ENCODE results near the gene IL10RB.
A peak's percentile ranks its signal among the peaks of the same experiment; 100 is the strongest.
"Not testable (repeated sequence)": the region's sequence is repeated elsewhere in the genome, so short reads cannot be mapped to it uniquely, and the experiment has no call there.

The IL10RB gene

DNA sequence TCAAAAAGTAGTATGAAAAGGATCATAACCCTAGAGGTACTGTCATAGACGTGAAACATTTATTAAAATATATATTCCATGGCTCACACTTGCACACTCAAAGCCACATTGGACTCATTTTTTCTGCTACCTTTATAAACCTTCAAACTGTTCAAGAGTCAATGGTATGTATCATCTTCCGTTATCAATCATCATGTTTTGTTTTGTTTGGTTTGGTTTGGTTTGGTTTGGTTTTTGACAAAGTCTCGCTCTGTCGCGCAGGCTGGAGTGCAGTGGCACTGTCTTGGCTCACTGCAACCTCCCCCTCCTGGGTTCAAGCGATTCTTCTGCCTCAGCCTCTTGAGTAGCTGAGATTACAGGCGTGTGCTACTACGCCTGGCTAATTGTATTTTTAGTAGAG is 34.6 kb upstream of the IL10RB start:
- peak; percentile 60 for TF ChIP-seq PAX5 (IDR thresholded peaks at IDR 0.05; ENCODE audit: insufficient read depth, low read length, severe bottlenecking)
- TF ChIP-seq POU2F2 (IDR thresholded peaks at IDR 0.05; ENCODE audit: low read depth, low read length), result no peak
- FAIRE-seq (peak; percentile 88), DNase-seq (ENCODE audit: insufficient read length, low spot score) (no peak)

DNA sequence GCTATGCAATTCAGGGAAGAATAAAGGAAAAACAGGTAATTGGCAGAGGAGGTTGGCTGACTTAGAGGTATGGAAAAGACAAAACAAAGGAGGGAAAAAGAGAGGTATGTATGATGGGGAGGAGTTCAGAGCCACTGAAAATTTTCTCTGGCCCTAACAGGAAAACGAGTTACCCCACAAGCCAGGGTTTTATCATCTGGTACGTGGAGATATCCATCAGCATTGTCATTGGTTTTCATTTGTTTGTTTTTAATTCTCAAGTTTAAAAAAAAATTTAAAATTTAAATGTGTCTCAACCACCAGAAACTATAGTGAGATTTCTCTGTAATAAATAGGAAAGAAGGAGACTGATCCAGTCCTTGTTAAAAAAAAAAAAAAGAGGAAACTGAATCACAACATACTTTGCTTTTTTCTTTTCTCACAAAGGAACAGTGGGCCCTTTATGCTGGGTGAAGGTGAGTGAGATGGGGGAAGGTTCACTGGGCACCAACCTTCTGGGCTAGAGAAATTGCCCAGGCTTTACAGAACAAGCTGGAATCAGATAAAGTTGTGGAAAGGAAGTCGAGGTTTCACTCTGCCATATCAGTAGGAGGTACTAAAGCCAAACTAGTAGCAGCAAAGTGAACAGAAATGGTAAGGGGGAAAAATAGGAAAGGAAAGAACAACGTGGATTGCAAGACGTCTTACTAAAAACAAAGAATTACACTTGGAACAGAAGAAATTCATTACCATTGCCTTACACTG is 33.7 kb upstream of the IL10RB start:
- no peak for FAIRE-seq
- DNase-seq (ENCODE audit: insufficient read length, low spot score), result no peak
- TF ChIP-seq SPI1 (IDR thresholded peaks at IDR 0.05; ENCODE audit: low read depth, low read length) (no peak), POU2F2 (IDR thresholded peaks at IDR 0.05; ENCODE audit: low read depth, low read length) (no peak), POLR2AphosphoS5 (IDR thresholded peaks at IDR 0.05; ENCODE audit: low read depth, low read length) (no peak), TAF1 (IDR thresholded peaks at IDR 0.05; ENCODE audit: low read depth, low read length) (no peak), POLR2A (IDR thresholded peaks at IDR 0.05; ENCODE audit: low read depth, low read length) (no peak), PAX5 (IDR thresholded peaks at IDR 0.05; ENCODE audit: insufficient read depth, low read length, severe bottlenecking) (no peak)

DNA sequence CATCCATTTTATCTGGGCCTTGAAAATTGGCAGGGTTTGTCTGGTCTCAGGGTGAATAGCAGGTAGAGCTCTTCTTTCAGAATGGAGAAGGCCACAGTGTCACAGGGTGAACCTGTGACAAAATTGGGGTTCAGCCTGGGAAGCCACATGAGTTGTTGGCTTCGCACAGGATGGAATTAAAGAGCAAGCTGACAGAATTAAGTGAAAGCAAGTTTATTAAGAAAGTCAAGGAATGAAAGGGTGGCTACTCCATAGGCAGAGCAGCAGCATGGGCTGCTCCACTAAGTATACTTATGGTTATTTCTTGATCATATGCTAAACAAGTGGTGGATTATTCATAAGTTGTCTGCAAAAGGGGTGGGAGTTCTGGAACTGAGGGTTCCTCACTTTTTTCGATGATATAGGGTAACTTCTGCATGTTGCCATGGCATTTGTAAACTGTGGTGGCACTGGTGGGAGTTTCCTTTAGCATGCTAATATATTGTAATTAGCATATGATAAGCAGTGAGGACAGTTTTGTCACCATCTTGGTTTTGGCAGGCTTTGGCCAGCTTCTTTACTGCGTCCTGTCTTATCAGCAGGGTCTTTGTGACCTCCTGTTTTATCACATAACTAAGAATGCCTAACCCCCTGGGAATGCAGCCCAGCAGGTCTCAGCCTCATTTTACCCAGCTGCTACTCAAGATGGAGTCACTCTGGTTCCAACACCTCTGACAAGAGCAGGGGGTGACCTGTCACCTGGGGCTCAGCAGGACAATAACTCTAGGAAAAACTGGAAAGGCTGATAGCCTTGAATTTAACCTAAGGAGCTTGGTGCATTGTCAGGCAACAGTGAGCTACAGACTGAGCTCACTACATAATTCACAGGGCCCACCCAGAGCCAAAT is 31.3 kb upstream of the IL10RB start:
- no peak for DNase-seq (ENCODE audit: insufficient read length, low spot score)
- no peak for FAIRE-seq
- TF ChIP-seq TAF1 (IDR thresholded peaks at IDR 0.05; ENCODE audit: low read depth, low read length) (no peak), POLR2A (IDR thresholded peaks at IDR 0.05; ENCODE audit: low read depth, low read length) (peak; percentile 35; the same call in 1 of the 2 replicates), POLR2AphosphoS5 (IDR thresholded peaks at IDR 0.05; ENCODE audit: low read depth, low read length) (peak; percentile 64; the same call in 1 of the 2 replicates), POU2F2 (IDR thresholded peaks at IDR 0.05; ENCODE audit: low read depth, low read length) (no peak), PAX5 (IDR thresholded peaks at IDR 0.05; ENCODE audit: insufficient read depth, low read length, severe bottlenecking) (no peak), SPI1 (IDR thresholded peaks at IDR 0.05; ENCODE audit: low read depth, low read length) (no peak)

DNA sequence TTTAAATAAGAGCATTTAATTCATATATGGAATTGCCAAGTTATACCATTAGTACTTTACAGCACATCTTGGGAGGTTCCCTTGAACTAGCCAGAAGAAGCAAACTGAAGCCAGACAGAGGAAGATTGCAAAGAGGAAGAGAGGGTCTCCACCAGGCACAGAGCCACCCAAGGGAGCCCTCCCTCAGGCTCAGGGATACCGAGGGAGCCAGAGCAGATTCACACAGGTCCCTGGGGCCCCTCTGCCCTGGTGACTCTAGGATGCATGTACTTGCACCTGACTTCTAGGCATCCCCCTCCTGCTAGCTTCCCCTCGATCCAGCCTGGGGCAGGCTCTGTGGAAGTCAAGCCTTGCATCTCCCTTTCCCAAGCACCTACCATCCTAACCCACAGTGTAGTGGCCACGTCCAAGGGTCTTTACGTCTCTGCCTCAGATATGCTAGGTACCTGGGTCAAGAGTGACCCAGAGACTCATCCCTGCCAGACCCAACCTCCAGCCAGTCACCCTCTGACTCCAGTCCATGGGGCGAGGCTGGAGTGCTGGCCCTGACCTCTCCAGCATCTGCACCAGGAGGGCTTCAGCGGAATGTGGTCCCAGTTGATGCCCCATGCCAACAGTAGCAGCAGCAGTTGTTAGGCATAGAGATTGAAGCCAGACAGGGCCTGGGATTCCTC is 30.0 kb upstream of the IL10RB start:
- FAIRE-seq (no peak), DNase-seq (ENCODE audit: insufficient read length, low spot score) (no peak)
- TF ChIP-seq POLR2A (IDR thresholded peaks at IDR 0.05; ENCODE audit: low read depth, low read length) (no peak), POLR2AphosphoS5 (IDR thresholded peaks at IDR 0.05; ENCODE audit: low read depth, low read length) (peak; percentile 55; the same call in 1 of the 2 replicates)

DNA sequence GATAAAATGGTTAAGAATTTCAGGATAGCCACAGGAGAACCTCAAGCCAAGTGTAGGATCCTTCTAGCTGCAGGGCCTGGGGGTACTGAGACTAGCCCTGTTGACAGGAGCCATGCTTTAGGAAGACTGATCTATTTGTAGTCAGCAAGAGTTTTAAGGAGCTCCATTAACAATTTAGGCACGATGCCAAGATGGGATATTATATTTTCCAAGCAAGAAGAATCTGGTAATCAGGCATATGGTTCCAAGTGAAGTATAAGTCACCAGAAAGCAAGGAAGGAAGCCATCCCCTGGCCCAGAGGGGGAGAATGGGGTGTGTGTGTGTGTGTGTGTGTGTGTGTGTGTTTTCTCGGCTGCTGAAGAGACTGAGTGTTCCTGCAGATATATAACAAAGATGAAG is 29.4 kb upstream of the IL10RB start:
- FAIRE-seq (no peak), DNase-seq (ENCODE audit: insufficient read length, low spot score) (no peak)
- TF ChIP-seq POLR2AphosphoS5 (IDR thresholded peaks at IDR 0.05; ENCODE audit: low read depth, low read length) (no peak), POU2F2 (IDR thresholded peaks at IDR 0.05; ENCODE audit: low read depth, low read length) (no peak), POLR2A (IDR thresholded peaks at IDR 0.05; ENCODE audit: low read depth, low read length) (no peak), TAF1 (IDR thresholded peaks at IDR 0.05; ENCODE audit: low read depth, low read length) (no peak), PAX5 (IDR thresholded peaks at IDR 0.05; ENCODE audit: insufficient read depth, low read length, severe bottlenecking) (no peak), SPI1 (IDR thresholded peaks at IDR 0.05; ENCODE audit: low read depth, low read length) (no peak)

DNA sequence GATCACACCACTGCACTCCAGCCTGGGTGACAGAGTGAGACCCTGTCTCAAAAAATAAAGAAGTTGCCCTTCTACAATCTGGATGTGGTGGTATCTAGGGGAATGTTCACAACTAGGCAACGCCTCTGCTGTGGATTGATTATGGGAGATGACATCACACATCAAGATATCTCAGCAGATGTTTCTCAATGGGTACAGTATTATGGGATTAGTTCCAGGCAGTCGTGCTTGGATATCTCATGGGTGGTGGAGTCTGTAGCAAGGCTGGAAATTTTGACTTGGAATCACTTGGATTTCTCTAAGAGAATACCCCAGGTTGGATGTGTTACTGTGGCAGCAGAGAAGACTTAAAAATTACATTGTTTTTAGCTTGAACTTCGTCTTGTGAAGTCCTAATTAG is 28.7 kb upstream of the IL10RB start:
- DNase-seq (ENCODE audit: insufficient read length, low spot score) (no peak), FAIRE-seq (peak; percentile 61)
- TF ChIP-seq TAF1 (IDR thresholded peaks at IDR 0.05; ENCODE audit: low read depth, low read length), result no peak
- TF ChIP-seq SPI1 (IDR thresholded peaks at IDR 0.05; ENCODE audit: low read depth, low read length), result no peak
- no peak for TF ChIP-seq PAX5 (IDR thresholded peaks at IDR 0.05; ENCODE audit: insufficient read depth, low read length, severe bottlenecking)
- TF ChIP-seq POLR2AphosphoS5 (IDR thresholded peaks at IDR 0.05; ENCODE audit: low read depth, low read length), result no peak
- no peak; the same call in 1 of the 2 replicates for TF ChIP-seq POLR2A (IDR thresholded peaks at IDR 0.05; ENCODE audit: low read depth, low read length)
- no peak for TF ChIP-seq POU2F2 (IDR thresholded peaks at IDR 0.05; ENCODE audit: low read depth, low read length)

DNA sequence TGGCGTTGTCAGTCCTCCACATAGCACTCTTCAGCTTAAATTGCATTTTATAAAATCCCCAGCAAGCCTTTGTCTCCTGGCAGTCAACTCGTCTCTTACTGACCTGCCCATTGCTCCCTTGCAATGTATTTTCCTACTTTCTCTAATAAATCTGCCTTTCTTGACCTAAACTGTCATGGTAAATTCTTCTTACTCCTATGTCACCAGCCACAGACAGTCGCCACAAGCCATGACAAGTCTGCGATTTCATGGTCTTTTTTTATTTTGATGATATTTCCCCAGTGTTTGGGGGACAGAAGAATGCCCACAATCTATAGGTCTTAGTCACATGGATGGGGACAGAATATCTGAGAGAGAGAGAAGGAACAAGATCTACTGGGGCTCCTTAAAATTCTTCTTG is 28.0 kb upstream of the IL10RB start:
- FAIRE-seq (no peak), DNase-seq (ENCODE audit: insufficient read length, low spot score) (no peak)
- TF ChIP-seq POLR2A (IDR thresholded peaks at IDR 0.05; ENCODE audit: low read depth, low read length), result no peak
- TF ChIP-seq POLR2AphosphoS5 (IDR thresholded peaks at IDR 0.05; ENCODE audit: low read depth, low read length), result no peak
- no peak for TF ChIP-seq TAF1 (IDR thresholded peaks at IDR 0.05; ENCODE audit: low read depth, low read length)
- TF ChIP-seq POU2F2 (IDR thresholded peaks at IDR 0.05; ENCODE audit: low read depth, low read length), result no peak
- TF ChIP-seq PAX5 (IDR thresholded peaks at IDR 0.05; ENCODE audit: insufficient read depth, low read length, severe bottlenecking), result no peak
- no peak for TF ChIP-seq SPI1 (IDR thresholded peaks at IDR 0.05; ENCODE audit: low read depth, low read length)

DNA sequence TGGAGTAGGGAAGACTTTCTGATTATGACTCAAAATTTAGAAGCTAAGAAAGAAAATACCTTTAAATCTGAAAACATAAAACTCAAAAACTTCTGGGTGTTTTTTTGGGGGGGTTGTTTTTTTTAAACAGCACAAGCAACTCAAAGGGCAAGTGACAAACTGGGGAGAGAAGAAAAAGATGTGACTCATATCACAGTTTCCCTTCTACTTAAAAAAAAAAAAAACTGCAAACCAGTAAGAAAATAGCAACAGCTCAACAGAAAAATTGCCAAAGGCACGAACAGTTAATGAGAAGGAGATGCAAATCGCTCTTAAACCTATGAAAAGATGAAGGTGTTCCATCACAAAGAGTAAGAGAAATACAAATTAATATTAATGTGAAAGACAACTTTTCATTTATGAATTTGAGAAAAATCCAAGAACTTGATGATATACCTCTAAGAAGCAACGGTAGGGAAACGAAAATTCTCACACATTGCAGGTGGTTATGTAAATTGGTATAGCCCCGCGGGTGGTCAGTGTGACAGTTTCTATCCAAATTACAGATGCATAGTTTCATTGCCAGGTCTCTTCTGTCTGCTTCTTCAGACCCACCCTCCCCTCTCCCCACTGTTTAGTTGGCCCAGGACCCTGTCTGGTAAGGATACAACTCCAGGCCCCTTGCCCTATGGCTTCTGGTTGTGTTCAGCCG is 27.5 kb upstream of the IL10RB start:
- FAIRE-seq, result peak; percentile 87
- no peak for DNase-seq (ENCODE audit: insufficient read length, low spot score)
- TF ChIP-seq PAX5 (IDR thresholded peaks at IDR 0.05; ENCODE audit: insufficient read depth, low read length, severe bottlenecking) (no peak), POLR2AphosphoS5 (IDR thresholded peaks at IDR 0.05; ENCODE audit: low read depth, low read length) (no peak), SPI1 (IDR thresholded peaks at IDR 0.05; ENCODE audit: low read depth, low read length) (0 out of 2 replicates have a peak, but pooled peaks have one; percentile 0), POLR2A (IDR thresholded peaks at IDR 0.05; ENCODE audit: low read depth, low read length) (peak; percentile 73; the same call in 1 of the 2 replicates), TAF1 (IDR thresholded peaks at IDR 0.05; ENCODE audit: low read depth, low read length) (no peak), POU2F2 (IDR thresholded peaks at IDR 0.05; ENCODE audit: low read depth, low read length) (peak; percentile 95)

DNA sequence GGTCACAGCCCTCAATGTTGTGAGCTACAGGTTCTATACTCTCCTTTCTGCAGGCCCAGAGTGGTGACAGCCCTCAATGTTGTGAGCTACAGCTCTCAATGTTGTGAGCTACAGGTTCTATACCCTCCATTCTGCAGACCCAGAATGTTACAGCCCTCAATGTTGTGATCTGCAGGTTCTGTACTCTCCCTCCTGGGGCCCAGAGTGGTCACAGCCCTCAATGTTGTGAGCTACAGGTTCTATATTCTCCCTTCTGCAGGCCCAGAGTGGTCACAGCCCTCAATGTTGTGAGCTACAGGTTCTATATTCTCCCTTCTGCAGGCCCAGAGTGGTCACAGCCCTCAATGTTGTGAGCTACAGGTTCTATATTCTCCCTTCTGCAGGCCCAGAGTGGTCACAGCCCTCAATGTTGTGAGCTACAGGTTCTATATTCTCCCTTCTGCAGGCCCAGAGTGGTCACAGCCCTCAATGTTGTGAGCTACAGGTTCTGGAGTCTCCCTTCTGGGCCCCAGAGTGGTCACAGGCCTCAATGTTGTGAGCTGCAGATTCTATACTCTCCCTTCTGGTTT is 26.5 kb upstream of the IL10RB start:
- not testable (repeated sequence) for DNase-seq (ENCODE audit: insufficient read length, low spot score); FAIRE-seq
